OCI-M2 (cell line): ENCODE data around the gene SF3A2.

ENCODE experiments used
- DNase-seq: peaks from one replicate; lab custom pipeline; 2025; ENCODE audit not compliant: unreplicated experiment; lab: John Stamatoyannopoulos, UW

The SF3A2 gene

GRCh38 chr19:2226051-2226839, 10.4 kb upstream of the SF3A2 start:
- DNase-seq: no peak

- no peak for DNase-seq
Measured at GRCh38 chr19:2226840-2227360, 9.7 kb upstream of the SF3A2 start.

GRCh38 chr19:2227415-2228156, 9.0 kb upstream of the SF3A2 start:
- DNase-seq: no peak

GRCh38 chr19:2228157-2229030, 8.2 kb upstream of the SF3A2 start:
- no peak for DNase-seq

DNA sequence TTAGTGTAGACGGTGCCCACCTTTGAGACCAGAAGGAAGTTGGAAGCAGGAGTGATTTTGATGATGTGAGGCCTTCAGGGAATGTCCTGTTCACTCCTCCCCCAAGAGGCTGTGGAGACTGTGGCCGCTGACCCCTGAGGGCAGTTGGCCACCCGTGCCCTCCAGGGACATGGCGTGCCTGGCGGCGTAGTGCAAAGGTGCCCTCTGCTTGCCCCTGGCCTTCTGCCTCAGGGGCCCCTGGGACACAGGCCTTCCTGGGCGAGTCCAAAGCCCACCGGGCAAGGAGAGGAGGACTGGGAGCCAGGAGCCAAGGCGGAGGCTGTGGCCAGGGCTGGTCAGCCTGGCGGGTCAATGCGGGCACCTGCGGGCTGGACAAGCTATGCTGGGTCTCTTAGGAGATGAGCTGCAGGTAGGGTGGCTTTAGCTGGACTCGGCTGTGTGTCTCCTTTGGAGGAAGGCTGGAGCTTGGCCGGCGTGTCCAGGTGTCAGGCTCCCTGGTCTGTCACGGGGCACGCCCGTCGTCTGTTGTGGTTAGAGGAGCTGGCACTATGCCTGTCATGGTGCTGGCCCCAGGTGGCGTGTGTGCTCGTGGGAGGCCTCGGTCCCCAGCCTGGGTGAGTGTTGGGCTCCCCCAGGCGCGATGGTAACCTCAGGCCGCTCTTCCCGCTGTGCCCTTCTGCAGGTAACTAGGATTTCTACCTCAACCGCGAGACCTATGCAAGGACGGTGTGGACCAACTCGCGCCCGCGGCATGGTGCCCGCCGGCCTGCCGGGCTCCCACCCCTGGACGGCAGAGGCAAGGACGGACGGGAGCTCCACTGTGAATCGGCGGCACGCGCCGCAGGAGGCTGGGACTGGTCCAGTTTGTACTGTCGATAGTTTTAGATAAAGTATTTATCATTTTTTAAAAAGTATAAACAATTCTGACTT, 7.3 kb upstream of the SF3A2 start:
- no peak for DNase-seq

GRCh38 chr19:2230033-2230531, 6.5 kb upstream of the SF3A2 start:
- no peak for DNase-seq

GRCh38 chr19:2230807-2231533, 5.7 kb upstream of the SF3A2 start:
- no peak for DNase-seq

DNA sequence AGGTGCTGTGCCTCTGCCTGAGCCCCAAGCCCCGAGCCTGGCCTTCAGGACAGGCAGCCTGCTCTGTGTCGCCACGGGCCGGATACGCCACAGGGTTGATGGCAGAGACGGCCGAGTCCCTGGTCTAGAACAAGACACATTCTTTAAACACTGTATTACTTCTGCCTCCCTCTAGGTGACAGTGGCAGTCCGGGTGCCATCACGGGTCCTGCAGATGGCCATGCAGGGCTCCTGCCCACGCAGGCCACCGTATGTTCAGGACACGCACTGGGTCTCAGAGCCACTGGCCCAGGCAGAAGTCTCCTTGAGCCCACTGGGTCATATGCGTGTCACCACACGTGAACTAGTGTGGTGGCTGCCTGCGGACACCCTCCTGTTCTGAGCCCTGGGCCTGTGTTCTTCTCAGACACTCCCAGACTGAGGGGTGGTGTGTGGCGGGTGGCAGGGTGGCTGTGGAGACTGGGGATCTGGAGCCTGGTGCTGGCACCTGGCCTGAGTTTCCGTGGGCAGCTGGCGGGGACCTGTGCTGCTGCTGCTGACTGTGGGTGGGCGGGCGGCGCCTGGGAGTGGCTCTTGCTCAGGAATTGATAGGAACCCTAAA, 4.9 kb upstream of the SF3A2 start:
- DNase-seq: no peak

DNA sequence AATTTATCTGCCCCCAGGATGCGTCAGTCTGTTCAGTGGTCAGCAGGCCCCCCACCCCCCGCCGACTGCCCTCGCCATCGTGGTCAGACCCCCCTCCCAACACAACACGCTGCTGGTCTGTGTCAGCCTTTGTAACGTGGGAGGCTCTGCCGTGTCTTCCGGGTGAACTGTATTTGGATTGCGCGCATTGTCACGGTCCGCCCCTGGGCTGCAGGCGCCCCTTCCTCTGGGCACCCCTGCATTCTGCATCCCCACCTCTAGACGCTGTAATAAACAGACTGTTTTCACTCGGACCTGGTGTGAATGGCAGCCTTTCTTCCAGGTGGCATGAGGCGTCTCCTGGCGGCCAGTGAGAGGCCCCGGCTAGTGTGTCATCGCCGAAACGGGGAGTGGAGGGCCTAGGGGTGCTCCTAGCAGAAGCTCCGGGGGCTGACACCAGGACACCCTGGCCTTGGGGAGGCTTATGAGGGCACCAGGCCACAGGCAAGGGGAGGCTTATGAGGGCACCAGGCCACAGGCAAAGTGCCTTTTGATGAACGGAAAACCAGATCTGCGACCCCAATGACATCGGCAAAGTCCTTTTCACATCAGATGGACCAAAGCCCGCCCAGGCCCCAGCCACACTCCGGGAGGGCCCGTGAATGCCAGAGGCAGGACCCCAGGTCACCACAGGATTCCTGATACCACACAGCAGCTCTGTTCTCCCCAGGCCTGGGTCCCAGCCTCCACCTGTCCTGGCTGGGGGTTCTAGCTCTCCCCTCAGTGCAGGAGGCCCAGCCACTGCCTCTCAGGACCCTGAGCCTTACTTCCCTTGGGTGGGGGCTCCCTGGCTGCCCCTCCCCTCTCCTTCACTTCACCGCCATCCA, 4.1 kb upstream of the SF3A2 start:
- DNase-seq: no peak

- DNase-seq: no peak
Measured at GRCh38 chr19:2233601-2234280, 2.9 kb upstream of the SF3A2 start.

DNA sequence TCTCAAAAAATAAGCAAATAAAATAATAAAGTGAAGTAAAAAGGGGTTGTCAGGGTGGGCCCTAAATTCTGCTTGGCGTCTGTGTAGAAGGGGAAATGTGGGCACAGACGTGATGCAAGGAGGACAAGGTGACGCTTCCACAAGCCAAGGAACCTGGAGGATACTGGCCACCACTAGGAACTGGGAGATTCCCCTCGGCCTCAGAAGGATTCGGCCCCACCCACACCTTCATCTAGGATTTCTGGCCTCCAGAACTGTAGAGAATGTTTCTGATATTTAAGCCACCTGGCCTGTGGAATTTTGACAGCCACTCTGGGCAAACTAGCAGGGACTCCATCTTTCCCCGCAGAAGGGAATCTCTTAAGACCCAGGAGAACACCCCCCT, 1.6 kb upstream of the SF3A2 start:
- no peak for DNase-seq

GRCh38 chr19:2235381-2236063, 1.1 kb upstream of the SF3A2 start:
- no peak for DNase-seq

GRCh38 chr19:2236064-2236313, 635 bp upstream of the SF3A2 start:
- DNase-seq: no peak

DNA sequence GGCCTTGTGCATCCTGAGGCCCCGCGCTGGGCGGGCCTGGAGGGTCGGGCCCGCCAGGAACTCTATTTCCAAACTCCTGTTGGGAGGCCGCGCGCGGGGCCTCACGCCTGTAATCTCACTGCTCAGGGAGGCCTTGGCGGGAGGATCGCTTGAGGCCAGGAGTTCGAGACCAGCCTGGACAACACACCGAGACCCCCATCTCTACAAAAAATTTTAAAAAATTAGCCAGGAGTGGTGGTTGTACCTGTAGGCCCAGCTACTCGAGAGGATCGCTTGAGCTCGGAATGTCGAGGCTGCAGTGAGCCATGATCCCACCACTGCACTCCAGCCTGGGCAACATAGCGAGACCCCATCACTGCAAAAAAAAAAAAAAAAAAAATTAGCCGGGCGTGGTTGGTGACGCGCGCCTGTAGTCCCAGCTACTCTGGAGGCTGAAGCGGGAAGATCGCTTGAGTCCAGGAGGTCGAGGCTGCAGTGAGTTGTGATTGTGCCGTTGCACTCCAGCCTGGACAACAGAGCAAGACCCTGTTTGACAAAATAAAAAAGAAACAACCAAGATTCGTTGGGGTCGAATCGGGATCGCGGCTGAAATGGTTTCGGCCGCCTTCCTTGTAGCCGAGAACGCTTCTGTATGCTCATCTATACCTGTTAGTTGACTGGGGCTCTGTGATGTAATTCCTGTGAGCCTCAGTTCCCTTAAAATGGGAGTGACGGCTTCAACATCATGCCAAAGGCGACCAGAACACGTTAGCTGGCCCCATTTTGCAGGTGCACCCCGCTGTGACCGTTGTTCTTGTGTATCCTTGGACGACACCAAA, 636 bp downstream of the SF3A2 start:
- DNase-seq: no peak

DNA sequence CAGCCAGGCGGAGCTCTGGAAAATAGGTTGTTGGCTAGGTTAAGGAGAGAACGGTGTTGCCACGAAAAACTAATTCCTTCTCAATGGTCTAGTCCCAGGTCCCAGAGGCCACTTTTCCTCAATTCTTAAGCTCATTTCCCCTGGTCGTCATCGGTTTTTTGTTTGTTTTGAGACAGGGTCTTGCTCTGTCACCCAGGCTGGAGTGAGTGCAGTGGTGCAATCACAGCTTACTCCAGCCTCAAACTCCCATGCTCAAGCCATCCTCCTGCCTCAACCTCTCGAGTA, 1.2 kb downstream of the SF3A2 start:
- no peak for DNase-seq

DNA sequence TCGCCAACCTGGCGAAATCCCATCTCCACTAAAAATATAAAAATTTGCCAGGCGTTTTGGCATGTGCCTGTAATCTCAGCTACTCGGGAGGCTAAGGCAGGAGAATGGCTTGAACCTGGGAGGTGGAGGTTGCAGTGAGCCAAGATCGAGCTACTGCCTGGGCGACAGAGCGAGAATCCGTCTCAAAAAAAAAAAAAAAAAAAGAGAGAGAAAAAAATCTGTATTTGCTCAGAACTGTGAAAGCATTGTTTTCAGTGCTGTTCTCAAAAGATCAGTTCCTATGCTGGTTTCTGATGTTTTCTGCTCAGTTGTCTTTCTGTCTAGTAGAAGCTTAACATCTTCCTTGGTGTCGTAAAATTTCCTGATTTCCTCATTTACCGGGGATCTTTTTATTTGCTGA, 2.5 kb downstream of the SF3A2 start:
- no peak for DNase-seq
